T-helper 1 cell treated with Interleukin-12 subunit alpha and Interleukin-12 subunit beta and Interleukin-4 antibody, amounts not matched to agents 30 μg/mL and 1 μg/mL, for 36 hours (primary cell): Measurements from ENCODE around the gene ALDH1A3.
A peak's percentile ranks its signal among the peaks of the same experiment; 100 is the strongest.

Experiments
- H3K27ac Mint-ChIP-seq: one replicate; pipeline ENCODE4 v1.8.0; 2021; ENCODE audit warnings: mild to moderate bottlenecking, mixed read lengths
- H3K27me3 Mint-ChIP-seq: one replicate; pipeline ENCODE4 v1.8.0; 2021; ENCODE audit warnings: low read depth, mixed read lengths
- H3K36me3 Mint-ChIP-seq: one replicate; pipeline ENCODE4 v1.8.0; 2021; ENCODE audit warnings: low read depth, mixed read lengths
- H3K4me1 Mint-ChIP-seq: one replicate; pipeline ENCODE4 v1.8.0; 2021; ENCODE audit warnings: low read depth, mixed read lengths
- H3K4me3 Mint-ChIP-seq: one replicate; pipeline ENCODE4 v1.8.0; 2021; ENCODE audit warnings: mild to moderate bottlenecking, moderate library complexity, mixed read lengths
- H3K9me3 Mint-ChIP-seq: one replicate; pipeline ENCODE4 v1.8.0; 2021; ENCODE audit warnings: mixed read lengths

The ALDH1A3 gene

DNA sequence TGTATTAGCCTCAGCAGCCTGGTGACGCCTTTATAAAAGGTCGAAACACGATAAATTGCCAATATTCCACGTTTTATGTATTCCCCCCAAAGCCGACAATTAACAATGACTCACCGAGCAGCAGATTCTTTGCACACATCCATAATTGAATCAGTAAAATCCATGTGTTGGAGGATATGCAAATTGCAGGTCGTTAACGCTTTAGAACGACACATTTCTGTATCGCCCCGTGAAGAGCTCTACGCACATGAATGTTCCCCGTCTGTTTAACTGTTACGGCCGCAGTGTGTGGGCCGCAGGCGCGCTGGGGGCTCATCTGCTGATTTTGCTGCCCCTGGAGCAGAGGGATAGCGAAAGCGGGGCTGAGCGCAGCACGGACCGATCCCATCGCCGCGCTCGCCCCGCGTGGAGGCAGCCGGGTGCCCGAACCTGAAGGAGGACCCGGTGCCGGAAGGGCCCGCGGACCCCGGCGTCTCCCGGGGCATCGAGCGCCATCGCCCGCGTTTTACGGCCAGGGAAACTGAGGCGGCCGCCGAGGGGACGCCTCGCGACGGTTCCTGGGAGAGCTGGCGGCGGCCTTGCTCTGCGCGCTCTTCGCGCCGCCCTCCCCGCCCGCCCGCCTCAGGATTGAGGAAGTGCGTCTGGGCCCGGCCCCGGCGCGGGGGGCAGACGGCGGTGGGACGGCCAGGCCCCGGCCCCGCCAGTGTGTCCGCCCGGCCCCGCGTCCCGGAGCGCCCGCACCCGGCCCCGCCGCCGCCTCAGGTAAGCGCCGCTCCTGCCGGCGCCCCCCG is 39.3 kb downstream of the ALDH1A3 start, which contains the start of gene LRRK1:
Gene LRRK1 (plus strand): TSS at position 668 of the 791 bp plus-strand sequence. CDS start 5,276 bp downstream, outside the sequence.
- Mint-ChIP-seq H3K4me1 (peaks cover 23% of the 10 kb centered on the region), H3K9me3 (no peaks in the 10 kb centered on the region), H3K4me3 (peak within 1 kb of the TSS; percentile 78), H3K27me3 (peaks cover 78% of the 10 kb centered on the region), H3K36me3 (no peaks in the 10 kb centered on the region), H3K27ac (no peak within 1 kb of the TSS)

DNA sequence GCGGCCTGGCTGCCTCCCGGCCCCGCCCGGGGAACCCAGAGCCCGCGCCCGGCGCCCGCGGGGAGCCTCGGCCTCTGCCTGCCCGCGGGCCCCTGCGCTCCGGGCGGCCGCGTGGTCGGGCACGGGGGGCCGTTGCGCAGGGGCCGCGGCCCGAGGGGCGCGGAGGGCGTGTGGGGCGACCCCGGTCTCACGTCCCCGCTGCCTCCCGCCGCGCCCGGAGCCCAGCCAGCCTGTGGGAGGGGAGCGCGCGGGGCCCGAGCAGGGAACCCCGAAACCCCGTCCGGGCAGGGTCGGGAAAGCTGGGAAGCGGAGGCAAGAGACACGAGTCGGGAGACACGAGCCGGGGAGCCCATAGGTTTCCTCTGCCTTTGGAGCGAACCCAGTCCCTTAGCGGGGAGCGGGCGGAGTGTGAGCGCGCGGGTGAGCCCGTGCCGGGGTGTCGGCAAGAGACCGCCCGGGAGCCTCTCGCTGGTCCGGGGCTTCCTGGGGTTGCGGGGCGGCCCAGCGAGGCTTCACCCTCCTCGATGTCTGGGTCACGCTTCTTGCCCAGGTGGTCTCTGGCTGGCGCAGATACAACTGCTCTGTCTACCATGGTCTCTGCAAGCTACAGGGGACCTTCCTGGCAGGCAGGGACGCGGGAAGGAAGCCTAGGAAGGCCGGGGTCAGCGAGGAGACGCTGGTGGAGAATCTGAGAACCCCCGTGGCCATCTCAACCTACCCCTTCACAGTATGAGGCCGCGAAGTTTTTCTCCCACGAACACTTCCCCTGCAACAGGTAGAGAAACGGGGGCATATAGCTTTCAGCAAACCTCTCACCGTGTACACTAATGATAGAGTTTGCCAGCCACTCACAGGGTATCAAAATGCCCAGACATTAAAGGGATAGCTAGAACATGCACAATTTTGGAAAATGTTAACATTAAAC is 40.1 kb downstream of the ALDH1A3 start:
- Mint-ChIP-seq H3K36me3 (no peaks in the 10 kb centered on the region), H3K27me3 (peaks cover 69% of the 10 kb centered on the region), H3K27ac (no peak overlapping the region), H3K4me3 (peak overlapping the region; percentile 49), H3K9me3 (no peaks in the 10 kb centered on the region), H3K4me1 (peaks cover 23% of the 10 kb centered on the region)

GRCh38 chr15:100920516-100921135 is 41.0 kb downstream of the ALDH1A3 start:
- Mint-ChIP-seq H3K4me1 (peaks cover 23% of the 10 kb centered on the region), H3K27me3 (peaks cover 68% of the 10 kb centered on the region), H3K36me3 (no peaks in the 10 kb centered on the region), H3K4me3 (peak overlapping the region; percentile 49), H3K27ac (no peak overlapping the region), H3K9me3 (no peaks in the 10 kb centered on the region)

- H3K4me3 Mint-ChIP-seq: peak overlapping the region; percentile 59
- H3K9me3 Mint-ChIP-seq: no peaks in the 10 kb centered on the region
- no peak overlapping the region for H3K27ac Mint-ChIP-seq
- peaks cover 23% of the 10 kb centered on the region for H3K4me1 Mint-ChIP-seq
- peaks cover 51% of the 10 kb centered on the region for H3K27me3 Mint-ChIP-seq
- no peaks in the 10 kb centered on the region for H3K36me3 Mint-ChIP-seq
These were observed 42.8 kb downstream of the ALDH1A3 start for GRCh38 chr15:100922192-100923040.

GRCh38 chr15:100923076-100923475 is 43.4 kb downstream of the ALDH1A3 start:
- Mint-ChIP-seq H3K4me1 (peaks cover 23% of the 10 kb centered on the region), H3K9me3 (no peaks in the 10 kb centered on the region), H3K27ac (no peak overlapping the region), H3K27me3 (peaks cover 48% of the 10 kb centered on the region), H3K36me3 (no peaks in the 10 kb centered on the region), H3K4me3 (no peak overlapping the region)

DNA sequence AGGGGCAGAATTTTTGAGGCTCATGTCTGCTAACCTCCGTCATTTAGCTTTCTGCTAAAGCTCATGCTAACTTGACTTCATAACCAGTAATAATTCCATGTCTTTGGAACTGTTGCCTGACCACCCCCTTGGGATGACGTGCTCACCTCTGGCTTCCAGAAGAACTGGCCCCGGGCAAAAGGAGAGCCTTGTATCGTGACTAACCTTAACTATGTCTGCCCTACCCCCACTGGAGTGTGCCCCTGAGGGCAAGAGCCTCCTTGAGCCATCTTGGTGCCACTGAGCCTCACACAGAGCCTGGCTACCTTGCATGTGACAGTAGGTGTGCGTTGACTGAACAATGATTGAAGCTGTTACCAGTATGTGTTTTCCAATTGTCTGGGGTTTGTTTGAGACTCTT is 44.3 kb downstream of the ALDH1A3 start:
- Mint-ChIP-seq H3K36me3 (no peaks in the 10 kb centered on the region), H3K27me3 (peaks cover 39% of the 10 kb centered on the region), H3K4me1 (peaks cover 15% of the 10 kb centered on the region), H3K9me3 (no peaks in the 10 kb centered on the region), H3K4me3 (no peak overlapping the region), H3K27ac (no peak overlapping the region)

GRCh38 chr15:100924436-100924835 is 44.8 kb downstream of the ALDH1A3 start:
- H3K27ac Mint-ChIP-seq: no peak overlapping the region
- H3K9me3 Mint-ChIP-seq: no peaks in the 10 kb centered on the region
- peaks cover 39% of the 10 kb centered on the region for H3K27me3 Mint-ChIP-seq
- peaks cover 15% of the 10 kb centered on the region for H3K4me1 Mint-ChIP-seq
- H3K36me3 Mint-ChIP-seq: no peaks in the 10 kb centered on the region
- no peak overlapping the region for H3K4me3 Mint-ChIP-seq

- Mint-ChIP-seq H3K27ac (no peak overlapping the region), H3K4me3 (no peak overlapping the region), H3K36me3 (no peaks in the 10 kb centered on the region), H3K27me3 (peaks cover 32% of the 10 kb centered on the region), H3K4me1 (peaks cover 10% of the 10 kb centered on the region), H3K9me3 (no peaks in the 10 kb centered on the region)
These were observed 45.8 kb downstream of the ALDH1A3 start for GRCh38 chr15:100925480-100925879.

GRCh38 chr15:100926258-100926657 is 46.6 kb downstream of the ALDH1A3 start:
- peaks cover 24% of the 10 kb centered on the region for H3K27me3 Mint-ChIP-seq
- no peak overlapping the region for H3K27ac Mint-ChIP-seq
- no peaks in the 10 kb centered on the region for H3K9me3 Mint-ChIP-seq
- H3K36me3 Mint-ChIP-seq: no peaks in the 10 kb centered on the region
- H3K4me1 Mint-ChIP-seq: peaks cover 10% of the 10 kb centered on the region
- H3K4me3 Mint-ChIP-seq: no peak overlapping the region

GRCh38 chr15:100926971-100927756 is 47.5 kb downstream of the ALDH1A3 start:
- H3K27me3 Mint-ChIP-seq: peaks cover 15% of the 10 kb centered on the region
- no peak overlapping the region for H3K4me3 Mint-ChIP-seq
- no peak overlapping the region for H3K27ac Mint-ChIP-seq
- H3K4me1 Mint-ChIP-seq: peaks cover 7% of the 10 kb centered on the region
- H3K36me3 Mint-ChIP-seq: no peaks in the 10 kb centered on the region
- H3K9me3 Mint-ChIP-seq: no peaks in the 10 kb centered on the region

DNA sequence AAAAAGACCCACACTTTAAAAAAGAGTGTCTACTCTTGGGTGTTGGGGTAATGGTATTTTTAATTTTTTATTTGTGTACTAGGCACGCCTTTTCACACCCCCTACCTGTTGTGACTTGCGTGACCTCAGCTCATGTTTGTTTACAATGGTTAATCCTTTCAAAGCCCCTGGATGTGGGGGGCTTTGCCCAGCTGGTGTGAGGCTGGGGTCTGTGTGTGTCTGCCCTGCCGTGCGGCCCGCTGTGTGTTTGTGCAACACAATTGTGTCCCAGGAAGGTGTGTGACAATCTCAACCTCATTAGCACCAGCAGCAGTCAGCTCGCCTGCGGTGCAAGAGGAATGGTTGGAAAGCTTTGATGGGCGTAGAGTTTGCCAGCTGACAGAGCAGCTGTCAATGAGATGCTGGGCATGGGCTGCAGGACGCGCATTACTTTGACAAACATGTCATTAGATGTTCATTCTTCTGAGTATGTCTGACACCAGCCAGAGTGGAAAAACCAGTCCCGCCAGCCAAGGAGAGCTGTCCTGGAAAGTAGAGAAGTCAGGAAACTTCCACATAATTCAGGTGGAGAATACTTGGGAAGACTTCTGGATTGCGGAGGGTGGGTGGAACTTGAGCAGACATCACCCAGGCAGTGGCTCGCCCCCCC is 49.1 kb downstream of the ALDH1A3 start:
- H3K27ac Mint-ChIP-seq: no peak overlapping the region
- no peaks in the 10 kb centered on the region for H3K36me3 Mint-ChIP-seq
- peaks cover 3% of the 10 kb centered on the region for H3K27me3 Mint-ChIP-seq
- no peaks in the 10 kb centered on the region for H3K9me3 Mint-ChIP-seq
- H3K4me3 Mint-ChIP-seq: no peak overlapping the region
- peaks cover 2% of the 10 kb centered on the region for H3K4me1 Mint-ChIP-seq

DNA sequence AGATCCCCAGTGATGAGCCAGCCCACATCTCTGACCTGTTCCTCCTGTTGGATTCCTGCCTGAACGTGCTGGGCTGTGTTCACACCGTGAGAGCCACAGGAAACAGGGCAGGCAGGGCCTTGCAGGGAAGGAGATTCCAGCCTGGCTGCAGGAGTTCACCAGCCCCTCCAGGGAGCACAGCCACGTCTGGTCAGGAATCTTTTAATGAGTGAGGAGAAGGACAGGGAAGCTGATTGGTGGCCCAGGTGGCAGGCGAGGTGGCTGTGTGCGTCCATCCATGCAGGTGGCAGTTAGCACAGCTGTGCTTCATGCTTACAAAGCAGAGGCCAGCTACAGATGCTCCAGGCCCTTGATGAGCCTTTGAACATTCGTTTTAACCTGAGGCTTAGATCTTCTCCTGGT is 50.0 kb downstream of the ALDH1A3 start:
- no peaks in the 10 kb centered on the region for H3K9me3 Mint-ChIP-seq
- no peaks in the 10 kb centered on the region for H3K36me3 Mint-ChIP-seq
- no peak overlapping the region for H3K27ac Mint-ChIP-seq
- no peak overlapping the region for H3K4me3 Mint-ChIP-seq
- peaks cover 2% of the 10 kb centered on the region for H3K4me1 Mint-ChIP-seq
- peaks cover 3% of the 10 kb centered on the region for H3K27me3 Mint-ChIP-seq
